ENCODE data around the gene YBEY. TPM values are rescaled to one million over a fixed set of nuclear protein-coding genes. Genes with fewer than 3 reads are reported as not detected.

YBEY gene
- total RNA-seq, 4 donors from 2014 or later: 8.1 to 17.2 (median 10.6) TPM

- Histone ChIP-seq H3K4me3 (no peak overlapping the region), H3K27ac (replicated peaks in 1 of 4) (peak overlapping the region in 3 of 4 donors; percentile 19 to 53 (median 20)), H3K9me3 (no peaks in the 10 kb centered on the region), H3K36me3 (peaks cover 0 to 18% (median 14%) of the 10 kb centered on the region in 4 donors), H3K27me3 (peaks cover 0 to 51% (median 4%) of the 10 kb centered on the region in 4 donors), H3K4me1 (peaks cover 14 to 35% (median 28%) of the 10 kb centered on the region in 4 donors)
- WGBS: 52% methylated on average over 8 of the region's 9 CpGs
- no peak for DNase-seq (ENCODE audit: extremely low spot score)
- intact Hi-C loops (cut with DNase I): no loop called here
- TF ChIP-seq EP300 (IDR thresholded peaks at IDR 0.05): no peak
- TF ChIP-seq POLR2A (IDR thresholded peaks at IDR 0.05; ENCODE audit: low read depth): no peak
- TF ChIP-seq CTCF (IDR thresholded peaks at IDR 0.05): no peak
- no peak for TF ChIP-seq POLR2AphosphoS5 (IDR thresholded peaks at IDR 0.05)
These were observed 9.1 kb downstream of the YBEY start for GRCh38 chr21:46295177-46295770.

GRCh38 chr21:46295996-46296752, 10.0 kb downstream of the YBEY start:
- WGBS: 60% methylated on average over 27 of the region's 29 CpGs
- intact Hi-C loops (cut with DNase I): no loop called here
- peak overlapping the region in 3 of 4 donors; percentile 6 to 52 (median 33) for H3K4me3 ChIP-seq
- peak overlapping the region; percentile 53 to 69 (median 62) for H3K27ac ChIP-seq (replicated peaks in 1 of 4)
- H3K27me3 ChIP-seq: peaks cover 0 to 58% (median 4%) of the 10 kb centered on the region in 4 donors
- DNase-seq (ENCODE audit: extremely low spot score): peak; percentile 97
- H3K4me1 ChIP-seq: peaks cover 14 to 35% (median 28%) of the 10 kb centered on the region in 4 donors
- peak; percentile 35 to 50 for TF ChIP-seq POLR2AphosphoS5 (IDR thresholded peaks at IDR 0.05)
- TF ChIP-seq CTCF (IDR thresholded peaks at IDR 0.05): no peak
- no peaks in the 10 kb centered on the region for H3K9me3 ChIP-seq
- peaks cover 0 to 19% (median 14%) of the 10 kb centered on the region in 4 donors for H3K36me3 ChIP-seq

- Histone ChIP-seq H3K4me3 (peak overlapping the region; percentile 46 to 58 (median 52)), H3K36me3 (peaks cover 0 to 19% (median 8%) of the 10 kb centered on the region in 4 donors), H3K4me1 (peaks cover 14 to 35% (median 28%) of the 10 kb centered on the region in 4 donors), H3K27ac (replicated peaks in 1 of 4) (peak overlapping the region; percentile 52 to 69 (median 62)), H3K9me3 (no peaks in the 10 kb centered on the region), H3K27me3 (peaks cover 0 to 69% (median 4%) of the 10 kb centered on the region in 4 donors)
- DNase-seq (ENCODE audit: extremely low spot score): no peak
- 3% methylated on average over 54 of the region's 84 CpGs for WGBS
- intact Hi-C loops (cut with DNase I): no loop called here
- TF ChIP-seq CTCF (IDR thresholded peaks at IDR 0.05) (no peak), POLR2A (IDR thresholded peaks at IDR 0.05; ENCODE audit: low read depth) (no peak), POLR2AphosphoS5 (IDR thresholded peaks at IDR 0.05) (no peak), EP300 (IDR thresholded peaks at IDR 0.05) (no peak)
These were observed 11.5 kb downstream of the YBEY start for GRCh38 chr21:46297338-46298271.

- TF ChIP-seq POLR2AphosphoS5 (IDR thresholded peaks at IDR 0.05) (no peak), EP300 (IDR thresholded peaks at IDR 0.05) (no peak), CTCF (IDR thresholded peaks at IDR 0.05) (no peak), POLR2A (IDR thresholded peaks at IDR 0.05; ENCODE audit: low read depth) (no peak)
- intact Hi-C loops (cut with DNase I): no loop called here
- Histone ChIP-seq H3K27me3 (peaks cover 0 to 69% (median 4%) of the 10 kb centered on the region in 4 donors), H3K36me3 (peaks cover 0 to 20% (median 8%) of the 10 kb centered on the region in 4 donors), H3K4me3 (no peak overlapping the region), H3K9me3 (no peaks in the 10 kb centered on the region), H3K27ac (replicated peaks in 1 of 4) (no peak overlapping the region), H3K4me1 (peaks cover 14 to 35% (median 28%) of the 10 kb centered on the region in 4 donors)
- WGBS: 87% methylated on average over 5 of the region's 9 CpGs
- DNase-seq (ENCODE audit: extremely low spot score): no peak
These were observed 13.0 kb downstream of the YBEY start for GRCh38 chr21:46299167-46299566.

Measured in esophagus muscularis mucosa (tissue), 4 donors.